ENCODE data around the gene KRTAP10-10.

The KRTAP10-10 gene

GRCh38 chr21:44666401-44667320 lies 29.5 kb downstream of the KRTAP10-10 start, which contains the start of gene KRTAP12-2:
KRTAP12-2 (minus strand) TSS chr21:44666927; CDS start chr21:44666886, 41 bp downstream.
- no peak for DNase-seq (ENCODE audit: extremely low read depth, low read depth)
- H3K4me3 ChIP-seq (replicated peaks; ENCODE audit: low read depth, low read length), result no peak within 1 kb of the TSS
- TF ChIP-seq CTCF (IDR thresholded peaks at IDR 0.05; ENCODE audit: low read depth, low read length, missing control alignments), result no peak

DNA sequence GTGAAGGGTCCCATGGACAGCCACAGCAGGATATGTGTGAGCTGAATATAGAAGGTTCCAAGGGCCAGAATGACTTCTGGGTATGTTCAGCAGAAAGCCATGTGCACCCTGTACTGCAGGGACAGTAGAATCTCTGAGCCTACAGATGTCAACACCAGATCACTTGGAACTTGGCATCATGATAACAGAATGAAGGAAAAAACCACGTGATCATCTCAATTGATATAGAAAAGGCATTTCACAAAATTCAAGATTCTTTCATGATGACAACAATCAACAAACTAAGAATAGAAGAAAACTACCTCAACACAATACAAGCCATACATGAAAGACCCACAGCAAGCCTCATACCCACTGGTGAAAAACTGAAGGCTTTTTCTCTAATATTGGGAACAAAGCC lies 30.5 kb downstream of the KRTAP10-10 start:
- DNase-seq (ENCODE audit: extremely low read depth, low read depth), result no peak
- TF ChIP-seq CTCF (IDR thresholded peaks at IDR 0.05; ENCODE audit: low read depth, low read length, missing control alignments), result no peak
- H3K4me3 ChIP-seq (replicated peaks; ENCODE audit: low read depth, low read length), result no peak overlapping the region

- DNase-seq (ENCODE audit: extremely low read depth, low read depth), result no peak
- TF ChIP-seq CTCF (IDR thresholded peaks at IDR 0.05; ENCODE audit: low read depth, low read length, missing control alignments), result no peak
- H3K4me3 ChIP-seq (replicated peaks; ENCODE audit: low read depth, low read length), result no peak overlapping the region
Measured at GRCh38 chr21:44670642-44671432, 33.7 kb downstream of the KRTAP10-10 start.

DNA sequence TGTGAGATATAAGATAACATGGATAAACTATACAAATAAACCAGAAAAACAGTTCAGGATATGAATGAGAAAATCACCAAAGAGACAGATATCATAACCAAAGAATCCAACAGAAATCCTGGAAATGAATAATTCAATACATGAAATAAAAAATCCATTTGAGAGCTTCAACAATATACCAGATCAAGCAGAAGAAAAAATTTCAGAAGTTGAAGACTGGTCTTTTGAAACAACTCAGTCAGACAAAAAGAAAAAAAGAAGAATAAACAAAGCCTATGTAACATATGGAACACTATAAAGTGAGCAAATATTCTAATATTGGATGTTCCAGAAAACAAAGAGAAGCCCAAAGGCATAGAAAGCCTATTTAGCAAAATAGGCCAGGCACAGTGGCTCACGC lies 34.8 kb downstream of the KRTAP10-10 start:
- H3K4me3 ChIP-seq (replicated peaks; ENCODE audit: low read depth, low read length), result no peak overlapping the region
- no peak for DNase-seq (ENCODE audit: extremely low read depth, low read depth)
- no peak for TF ChIP-seq CTCF (IDR thresholded peaks at IDR 0.05; ENCODE audit: low read depth, low read length, missing control alignments)

DNA sequence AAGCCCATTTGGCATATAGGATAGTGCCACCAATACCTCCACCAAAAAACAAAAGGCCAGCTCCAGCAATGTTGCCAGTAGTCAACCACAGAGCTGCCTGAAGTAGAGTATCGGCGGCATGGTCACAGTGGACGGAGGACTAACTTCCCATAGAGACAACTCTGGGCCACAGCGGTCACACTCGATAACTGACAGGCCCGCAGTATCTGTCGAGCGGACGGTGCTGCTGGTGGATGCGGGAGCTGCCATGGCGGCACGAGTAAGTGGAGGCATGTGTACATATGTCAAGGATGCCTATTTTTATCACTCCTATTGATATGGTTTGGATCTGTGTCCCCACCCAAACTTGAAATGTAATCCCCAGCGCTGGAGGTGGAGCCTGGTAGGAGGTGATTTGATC lies 40.7 kb downstream of the KRTAP10-10 start:
- no peak for TF ChIP-seq CTCF (IDR thresholded peaks at IDR 0.05; ENCODE audit: low read depth, low read length, missing control alignments)
- DNase-seq (ENCODE audit: extremely low read depth, low read depth), result no peak
- H3K4me3 ChIP-seq (replicated peaks; ENCODE audit: low read depth, low read length), result no peak overlapping the region

DNA sequence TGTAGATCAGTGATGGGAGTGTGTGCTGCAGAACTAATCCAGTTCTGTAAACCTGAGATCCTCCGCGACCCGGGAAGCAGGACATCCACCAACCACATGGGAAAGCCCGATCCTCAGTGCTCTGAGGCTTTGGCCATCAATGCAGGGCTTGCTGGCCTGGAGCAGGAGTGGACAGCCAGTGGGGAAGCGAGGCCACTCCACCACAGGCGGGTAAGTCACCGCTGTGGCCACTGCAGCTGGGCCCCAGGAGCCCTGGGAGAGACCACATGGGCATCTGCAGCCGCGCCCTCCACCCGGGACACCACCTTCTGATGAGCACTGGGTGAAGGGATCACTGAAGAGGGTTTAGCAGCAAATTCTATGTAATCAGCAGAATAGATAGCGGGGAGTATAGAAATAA lies 44.0 kb downstream of the KRTAP10-10 start:
- TF ChIP-seq CTCF (IDR thresholded peaks at IDR 0.05; ENCODE audit: low read depth, low read length, missing control alignments), result no peak
- H3K4me3 ChIP-seq (replicated peaks; ENCODE audit: low read depth, low read length), result no peak overlapping the region
- DNase-seq (ENCODE audit: extremely low read depth, low read depth), result no peak

Measured in HFF-Myc (cell line).